Activated CD8-positive, alpha-beta T cell treated with anti-CD3 and anti-CD28 coated beads for 36 hours (primary cell): Measurements from ENCODE around the gene TMEM139. TPM values are rescaled to one million over a fixed set of nuclear protein-coding genes. Genes with fewer than 3 reads are reported as not detected.

Experiments used
- ATAC-seq: fragments of 200-7000 bp; cut with Tn5 transposase; one replicate; pipeline ENCODE4 v1.10.0; 2021; ENCODE audit warnings: mild to moderate bottlenecking, moderate library complexity
- CTCF ChIA-PET: fragments of 350-600 bp; sonication (Branson Sonifier 250); formaldehyde crosslinking; loops from one replicate; lab custom pipeline; 2021; ENCODE audit warnings: antibody characterized with exemption; lab: Charles Lee
- POLR2A ChIA-PET: fragments of 350-600 bp; sonication (Branson Sonifier 250); formaldehyde crosslinking; loops from one replicate; lab custom pipeline; 2021; ENCODE audit warnings: antibody characterized with exemption; lab: Charles Lee
- DNase-seq: peaks from one replicate; pipeline ENCODE4 v3.0.0-alpha.2; 2020
- H3K27ac Mint-ChIP-seq: one replicate; pipeline ENCODE4 v1.8.0; 2021; ENCODE audit warnings: mild to moderate bottlenecking, mixed read lengths
- H3K27me3 Mint-ChIP-seq: one replicate; pipeline ENCODE4 v1.8.0; 2021; ENCODE audit warnings: mixed read lengths
- H3K36me3 Mint-ChIP-seq: one replicate; pipeline ENCODE4 v1.8.0; 2021; ENCODE audit warnings: low read depth, mixed read lengths
- H3K4me1 Mint-ChIP-seq: one replicate; pipeline ENCODE4 v1.8.0; 2021; ENCODE audit warnings: low read depth, mixed read lengths
- H3K4me3 Mint-ChIP-seq: one replicate; pipeline ENCODE4 v1.8.0; 2021; ENCODE audit warnings: mild to moderate bottlenecking, moderate library complexity, mixed read lengths
- H3K9me3 Mint-ChIP-seq: one replicate; pipeline ENCODE4 v1.8.0; 2021; ENCODE audit warnings: mixed read lengths
- CTCF ChIP-seq: fragments of 200-600 bp; IDR thresholded peaks from one replicate; pipeline ENCODE4 v1.8.0; 2022; ENCODE audit warnings: antibody characterized with exemption, mild to moderate bottlenecking
- intact Hi-C: fragments of 100-400 bp; cut with micrococcal nuclease; formaldehyde crosslinking; loops from one replicate; pipeline ENCODE4 v1.10.0; 2022
- total RNA-seq, 2 experiments: library from RNA; stranded (reverse); gene quantifications; one replicate each; pipeline ENCODE4 v1.2.3, GENCODE V29; 2021

Gene TMEM139
- total RNA-seq, 2 experiments from 2014 or later: 1.6 to 2.0 TPM

DNA sequence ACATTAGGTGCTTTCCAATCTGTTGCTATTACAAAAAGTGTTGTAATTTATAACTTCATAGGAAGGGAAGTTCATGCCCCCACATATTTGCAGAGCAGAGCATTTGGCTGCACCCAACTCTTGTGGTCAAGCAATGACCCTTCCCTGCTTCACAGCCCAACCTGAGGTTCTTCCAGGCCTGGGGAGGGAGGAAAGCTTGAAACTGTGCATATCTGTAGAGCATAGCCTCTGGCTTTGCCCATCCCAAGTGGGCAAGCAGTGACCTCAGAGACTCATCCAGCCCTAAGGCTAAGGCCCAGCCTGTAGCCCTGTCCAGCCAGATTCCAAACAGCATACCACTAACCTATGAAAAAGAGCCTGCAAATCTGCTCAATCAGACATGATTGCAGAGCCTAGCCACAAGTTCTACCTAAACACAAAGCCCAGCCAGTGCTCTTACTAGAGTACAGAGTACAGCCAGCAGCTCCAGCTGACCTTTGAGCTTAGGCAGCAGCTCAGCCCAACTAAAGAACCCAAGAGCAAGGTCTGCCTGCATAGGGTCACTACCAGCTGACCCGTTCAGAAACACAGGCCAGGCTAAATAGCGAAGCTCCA, 35.9 kb upstream of the TMEM139 start:
- POLR2A ChIA-PET: interaction anchor here (1.6 kb wide), 1 partner anchor 15 kb away, joined by 6 read pairs; the partner anchor contains the start of gene GSTK1
- peaks cover 74% of the 10 kb centered on the region for H3K4me1 Mint-ChIP-seq
- H3K27ac Mint-ChIP-seq: peak overlapping the region; percentile 53
- H3K4me3 Mint-ChIP-seq: no peak overlapping the region
- DNase-seq: no peak
- no peaks in the 10 kb centered on the region for H3K27me3 Mint-ChIP-seq
- peaks cover 37% of the 10 kb centered on the region for H3K36me3 Mint-ChIP-seq
- CTCF ChIA-PET: interaction anchor here (0.8 to 5.7 kb wide), 10 partner anchors 8 to 168 kb away, joined by 3 to 48 read pairs (median 7); partner anchors contain the start of gene GSTK1
- no peak for ATAC-seq
- no peak for TF ChIP-seq CTCF
- intact Hi-C loops: loop anchor here (5.0 kb wide), 1 partner anchor 33 kb away; the partner anchor contains the start of gene TMEM139
- H3K9me3 Mint-ChIP-seq: peaks cover 34% of the 10 kb centered on the region

DNA sequence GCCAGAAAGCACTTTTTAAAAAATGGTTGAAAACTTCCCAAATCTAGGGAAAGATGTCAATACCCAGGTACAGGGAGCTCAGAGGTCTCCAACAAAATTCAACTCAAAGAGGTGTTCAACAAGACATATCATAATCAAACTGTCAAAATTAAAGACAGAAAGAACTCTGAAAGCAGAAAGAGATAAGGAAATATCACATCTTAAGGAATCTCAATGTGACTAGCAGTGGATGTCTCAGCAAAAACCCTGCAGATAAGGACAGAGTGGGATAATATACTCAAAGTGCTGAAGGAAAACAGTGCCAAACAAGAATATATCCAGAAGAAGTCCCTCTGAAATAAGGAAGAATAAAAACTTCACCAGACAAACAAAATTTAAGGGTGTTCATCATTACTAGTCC, 34.6 kb upstream of the TMEM139 start:
- POLR2A ChIA-PET: interaction anchor here (0.9 to 1.6 kb wide), 2 partner anchors 14 to 50 kb away, joined by 4 to 6 read pairs; partner anchors contain the start of gene GSTK1
- Mint-ChIP-seq H3K27ac (peak overlapping the region; percentile 68), H3K4me3 (no peak overlapping the region), H3K4me1 (peaks cover 70% of the 10 kb centered on the region), H3K9me3 (peaks cover 40% of the 10 kb centered on the region), H3K36me3 (peaks cover 39% of the 10 kb centered on the region), H3K27me3 (no peaks in the 10 kb centered on the region)
- CTCF ChIA-PET: interaction anchor here (1.0 to 5.7 kb wide), 8 partner anchors 10 to 166 kb away, joined by 3 to 48 read pairs (median 7); partner anchors contain the start of gene GSTK1
- ATAC-seq (no peak), DNase-seq (no peak)
- no peak for TF ChIP-seq CTCF
- intact Hi-C loops: no loop called here

DNA sequence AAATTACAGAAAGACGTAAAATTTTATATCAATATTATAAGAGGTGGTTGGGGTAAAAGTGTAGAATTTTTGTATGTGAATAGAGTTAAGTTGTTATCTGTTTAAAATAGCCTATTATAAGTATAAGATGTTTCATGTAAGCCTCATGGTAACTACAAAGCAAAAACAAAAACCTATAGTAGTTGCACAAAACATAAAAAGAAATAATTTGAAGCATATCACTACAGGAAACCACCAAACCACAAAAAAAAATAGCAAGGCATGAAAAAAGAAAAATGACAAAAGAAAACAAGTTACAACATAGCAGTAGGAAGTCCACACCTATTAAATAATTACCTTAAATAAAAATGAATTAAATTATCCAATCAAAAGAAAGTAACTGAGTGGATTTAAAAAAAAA, 33.9 kb upstream of the TMEM139 start:
- CTCF ChIA-PET: interaction anchor here (2.9 to 5.7 kb wide), 3 partner anchors 11 to 49 kb away, joined by 11 to 48 read pairs (median 19); partner anchors contain the start of gene GSTK1
- Mint-ChIP-seq H3K4me3 (no peak overlapping the region), H3K27me3 (no peaks in the 10 kb centered on the region), H3K27ac (peak overlapping the region; percentile 75), H3K9me3 (peaks cover 36% of the 10 kb centered on the region), H3K36me3 (peaks cover 39% of the 10 kb centered on the region), H3K4me1 (peaks cover 70% of the 10 kb centered on the region)
- ATAC-seq (no peak), DNase-seq (no peak)
- TF ChIP-seq CTCF: no peak
- intact Hi-C loops: no loop called here
- POLR2A ChIA-PET: no interaction called here

- peak; percentile 41 for DNase-seq
- ATAC-seq: peak; percentile 75
- Mint-ChIP-seq H3K4me3 (no peak overlapping the region), H3K27me3 (no peaks in the 10 kb centered on the region), H3K4me1 (peaks cover 69% of the 10 kb centered on the region), H3K36me3 (peaks cover 35% of the 10 kb centered on the region), H3K9me3 (peaks cover 31% of the 10 kb centered on the region), H3K27ac (peak overlapping the region; percentile 54)
- intact Hi-C loops: no loop called here
- CTCF ChIA-PET: interaction anchor here (1.6 to 5.7 kb wide), 2 partner anchors 12 to 47 kb away, joined by 3 to 48 read pairs; no protein-coding TSS in a partner anchor
- POLR2A ChIA-PET: no interaction called here
- no peak for TF ChIP-seq CTCF
Observed at GRCh38 chr7:143252006-143252405, 32.8 kb upstream of the TMEM139 start.

DNA sequence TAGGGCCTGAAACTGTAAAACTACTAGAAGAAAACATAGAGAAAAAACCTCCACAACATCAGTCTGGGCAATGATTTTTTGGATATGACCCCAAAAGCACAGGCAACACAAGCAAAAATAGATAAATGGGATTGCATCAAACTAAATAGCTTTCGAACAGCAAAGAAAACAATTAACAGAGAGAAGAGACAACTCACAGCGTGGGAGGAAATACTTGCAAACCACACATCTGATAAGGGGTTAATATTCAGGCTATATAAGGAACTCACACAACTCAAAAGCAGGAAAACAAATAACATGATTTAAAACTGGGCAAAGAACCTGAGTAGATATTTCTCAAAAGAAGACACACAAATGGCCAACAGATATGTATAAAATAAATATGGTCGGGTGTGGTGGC, 29.2 kb upstream of the TMEM139 start:
- peak overlapping the region; percentile 35 for H3K27ac Mint-ChIP-seq
- H3K9me3 Mint-ChIP-seq: peaks cover 23% of the 10 kb centered on the region
- intact Hi-C loops: no loop called here
- peaks cover 63% of the 10 kb centered on the region for H3K4me1 Mint-ChIP-seq
- peaks cover 23% of the 10 kb centered on the region for H3K36me3 Mint-ChIP-seq
- ChIA-PET POLR2A (interaction anchor here (0.6 to 1.5 kb wide), 6 partner anchors 7 to 90 kb away, joined by 3 to 8 read pairs (median 4); partner anchors contain the start of genes CASP2 and GSTK1), CTCF (interaction anchor here (0.9 to 4.2 kb wide), 7 partner anchors 8 to 116 kb away, joined by 3 to 15 read pairs (median 4); no protein-coding TSS in a partner anchor)
- no peaks in the 10 kb centered on the region for H3K27me3 Mint-ChIP-seq
- ATAC-seq (no peak), DNase-seq (no peak)
- no peak overlapping the region for H3K4me3 Mint-ChIP-seq
- TF ChIP-seq CTCF: no peak
